DOHH2 (cell line): ENCODE data around the gene SH2D6.

ENCODE experiments used
- H3F3A ChIP-seq: fragments of 200-600 bp; sonication (generic), shearing (Covaris generic); 2 replicates; pipeline ENCODE4 v1.6.0; 2016; ENCODE audit warnings: antibody characterized with exemption, mild to moderate bottlenecking; ENCODE audit not compliant: control insufficient read depth, insufficient read depth
- H3K27ac ChIP-seq: fragments of 200-600 bp; sonication (generic); 2 replicates; pipeline ENCODE4 v1.5.1; 2014; ENCODE audit warnings: low read depth, mild to moderate bottlenecking, low read length, moderate library complexity
- H3K27me3 ChIP-seq: fragments of 200-600 bp; sonication (generic); 2 replicates; pipeline ENCODE4 v1.6.1; 2014; ENCODE audit warnings: mild to moderate bottlenecking, low read length, mixed read lengths; ENCODE audit not compliant: control insufficient read depth
- H3K36me3 ChIP-seq: fragments of 200-600 bp; sonication (generic); 2 replicates; pipeline ENCODE4 v1.6.1; 2014; ENCODE audit warnings: mild to moderate bottlenecking, low read length, moderate library complexity, mixed read lengths; ENCODE audit not compliant: control insufficient read depth
- H3K4me1 ChIP-seq: fragments of 200-600 bp; sonication (generic); 2 replicates; pipeline ENCODE4 v1.6.1; 2014; ENCODE audit warnings: mild to moderate bottlenecking, low read length, mixed read lengths; ENCODE audit not compliant: control insufficient read depth
- H3K4me2 ChIP-seq: fragments of 200-600 bp; sonication (generic); 2 replicates; pipeline ENCODE4 v1.6.0; 2014; ENCODE audit warnings: mild to moderate bottlenecking, low read length, moderate library complexity
- H3K4me3 ChIP-seq: fragments of 200-600 bp; sonication (generic); 2 replicates; pipeline ENCODE4 v1.5.1; 2014; ENCODE audit warnings: mild to moderate bottlenecking, low read length, mixed read lengths
- H3K79me2 ChIP-seq: fragments of 200-600 bp; sonication (generic); 2 replicates; pipeline ENCODE4 v1.6.1; 2014; ENCODE audit warnings: mild to moderate bottlenecking, low read length, mixed read lengths; ENCODE audit not compliant: control insufficient read depth
- H3K9me2 ChIP-seq: fragments of 200-600 bp; sonication (generic); replicated peaks from 2 replicates; pipeline ENCODE4 v1.6.1; 2014; ENCODE audit warnings: mild to moderate bottlenecking, low read length, mixed read lengths; ENCODE audit not compliant: control insufficient read depth
- H3K9me3 ChIP-seq: fragments of 200-600 bp; sonication (generic); 2 replicates; pipeline ENCODE4 v1.6.1; 2014; ENCODE audit warnings: antibody characterized with exemption, low read length, mixed read lengths; ENCODE audit not compliant: control insufficient read depth, insufficient read depth
- H4K20me1 ChIP-seq: fragments of 200-600 bp; sonication (generic); 2 replicates; pipeline ENCODE4 v1.6.0; 2014; ENCODE audit warnings: low read depth, mild to moderate bottlenecking, antibody characterized with exemption, low read length, moderate library complexity; ENCODE audit not compliant: control insufficient read depth, insufficient read depth
- CTCF ChIP-seq: fragments of 200-600 bp; sonication (generic); IDR thresholded peaks from one replicate; pipeline ENCODE4 v1.5.1; 2014; ENCODE audit warnings: antibody characterized with exemption, mild to moderate bottlenecking, low read depth, low read length; ENCODE audit not compliant: poor library complexity, severe bottlenecking
- EZH2phosphoT487 ChIP-seq: fragments of 200-600 bp; sonication (generic); IDR thresholded peaks from 2 replicates; pipeline ENCODE4 v1.6.1; 2017; ENCODE audit warnings: borderline replicate concordance, mild to moderate bottlenecking, antibody characterized with exemption, low read length, moderate library complexity, mixed read lengths

SH2D6 gene

GRCh38 chr2:85441864-85442263, 23.4 kb downstream of the SH2D6 start:
- Histone ChIP-seq H3F3A (no peaks in the 10 kb centered on the region), H3K4me1 (peaks cover 15% of the 10 kb centered on the region), H4K20me1 (no peaks in the 10 kb centered on the region), H3K9me3 (no peaks in the 10 kb centered on the region), H3K36me3 (no peaks in the 10 kb centered on the region), H3K79me2 (no peaks in the 10 kb centered on the region), H3K27ac (no peak overlapping the region), H3K4me2 (no peak overlapping the region), H3K4me3 (no peak overlapping the region), H3K9me2 (no peaks in the 10 kb centered on the region), H3K27me3 (no peaks in the 10 kb centered on the region; the same call in 1 of the 2 replicates)
- TF ChIP-seq CTCF: no peak
- TF ChIP-seq EZH2phosphoT487: no peak

GRCh38 chr2:85444629-85445172, 26.2 kb downstream of the SH2D6 start:
- H3K79me2 ChIP-seq: no peaks in the 10 kb centered on the region
- H3K27ac ChIP-seq: no peak overlapping the region
- H3K4me1 ChIP-seq: no peaks in the 10 kb centered on the region
- H3K9me3 ChIP-seq: no peaks in the 10 kb centered on the region
- H3K4me3 ChIP-seq: no peak overlapping the region
- no peaks in the 10 kb centered on the region for H3K9me2 ChIP-seq
- no peaks in the 10 kb centered on the region for H3F3A ChIP-seq
- H3K4me2 ChIP-seq: no peak overlapping the region
- H3K27me3 ChIP-seq: no peaks in the 10 kb centered on the region; the same call in 1 of the 2 replicates
- H4K20me1 ChIP-seq: no peaks in the 10 kb centered on the region
- no peaks in the 10 kb centered on the region for H3K36me3 ChIP-seq
- TF ChIP-seq EZH2phosphoT487 (no peak), CTCF (no peak)

DNA sequence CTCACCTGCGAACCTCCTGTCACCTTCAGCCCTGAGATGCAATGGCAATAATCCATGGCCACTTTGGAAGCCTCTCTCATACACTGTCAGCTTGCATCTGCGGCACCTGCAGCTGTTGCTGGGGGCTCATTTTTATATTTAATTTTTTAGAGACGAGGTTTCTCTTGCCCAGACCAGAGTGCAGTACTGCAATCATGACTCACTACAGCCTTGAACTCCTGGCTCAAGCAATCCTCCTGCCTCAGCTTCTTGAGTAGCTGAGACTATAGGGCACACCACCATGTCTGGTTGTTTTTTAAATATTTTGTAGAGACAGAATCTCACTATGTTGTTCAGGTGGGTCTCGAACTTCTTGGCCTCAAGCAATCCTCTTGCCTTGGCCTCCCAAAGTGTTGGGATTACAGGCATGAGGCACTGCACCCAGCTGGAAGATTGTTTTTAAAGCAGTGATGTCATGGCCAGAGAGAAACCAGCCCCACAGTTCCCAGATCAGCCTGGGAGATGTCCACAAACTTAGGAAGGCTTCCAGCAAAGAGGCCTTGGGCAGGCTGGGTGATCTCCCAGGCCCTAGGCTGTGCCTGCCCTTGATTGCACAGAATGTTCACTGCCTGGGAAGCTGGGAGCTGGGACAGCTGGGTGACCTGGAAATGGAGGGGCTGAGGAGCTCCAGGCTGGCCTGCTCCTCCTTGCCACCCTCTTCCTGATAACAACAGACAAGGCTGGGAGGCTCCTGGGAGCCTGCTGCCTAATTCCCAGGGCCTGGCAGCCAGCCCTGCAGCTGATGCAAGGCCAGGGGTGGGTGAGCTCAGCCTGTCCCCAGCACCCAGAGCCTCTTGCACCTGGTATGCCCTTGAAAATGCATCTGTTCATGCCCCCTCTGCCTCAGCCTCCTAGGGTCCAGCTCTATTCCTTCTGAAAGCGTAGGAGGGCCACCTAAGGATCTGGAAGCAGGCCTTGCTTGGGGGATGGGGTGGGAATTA, 27.1 kb downstream of the SH2D6 start:
- no peaks in the 10 kb centered on the region for H3K9me2 ChIP-seq
- no peaks in the 10 kb centered on the region; the same call in 1 of the 2 replicates for H3K27me3 ChIP-seq
- no peaks in the 10 kb centered on the region for H3K79me2 ChIP-seq
- no peak overlapping the region for H3K27ac ChIP-seq
- H3K4me3 ChIP-seq: no peak overlapping the region
- TF ChIP-seq EZH2phosphoT487: no peak
- no peak for TF ChIP-seq CTCF
- no peaks in the 10 kb centered on the region for H3K9me3 ChIP-seq
- H3K36me3 ChIP-seq: no peaks in the 10 kb centered on the region
- no peaks in the 10 kb centered on the region for H3F3A ChIP-seq
- H3K4me1 ChIP-seq: no peaks in the 10 kb centered on the region
- no peaks in the 10 kb centered on the region for H4K20me1 ChIP-seq
- H3K4me2 ChIP-seq: no peak overlapping the region
